NCI-H2196 treated with DMSO at 0.1 percent for 48 hours (cell line): ENCODE measurements around the gene TMEM51.

Source experiments
- DNase-seq: peaks from one replicate; lab custom pipeline; 2025; ENCODE audit not compliant: unreplicated experiment; lab: John Stamatoyannopoulos, UW

The TMEM51 gene

DNA sequence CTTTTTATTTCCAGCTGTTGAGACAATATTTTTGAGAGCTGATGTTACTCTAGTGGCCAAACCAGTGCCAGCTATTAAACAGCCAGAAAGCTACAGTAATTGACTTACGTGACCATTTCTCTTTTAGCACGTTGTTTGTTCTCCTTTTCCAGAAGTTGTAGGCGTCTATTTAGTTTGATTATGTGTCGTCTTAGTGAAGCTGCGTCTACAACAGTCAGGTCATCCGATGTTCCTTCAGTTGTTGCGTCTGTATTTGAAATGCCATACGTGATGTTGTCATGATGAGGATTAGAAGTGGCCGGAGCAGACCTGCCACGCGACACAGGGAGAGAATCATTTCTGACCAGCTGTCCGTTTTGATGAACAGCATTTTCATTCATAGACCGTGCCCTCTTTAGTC, 38.2 kb downstream of the TMEM51 start:
- DNase-seq = no peak

DNA sequence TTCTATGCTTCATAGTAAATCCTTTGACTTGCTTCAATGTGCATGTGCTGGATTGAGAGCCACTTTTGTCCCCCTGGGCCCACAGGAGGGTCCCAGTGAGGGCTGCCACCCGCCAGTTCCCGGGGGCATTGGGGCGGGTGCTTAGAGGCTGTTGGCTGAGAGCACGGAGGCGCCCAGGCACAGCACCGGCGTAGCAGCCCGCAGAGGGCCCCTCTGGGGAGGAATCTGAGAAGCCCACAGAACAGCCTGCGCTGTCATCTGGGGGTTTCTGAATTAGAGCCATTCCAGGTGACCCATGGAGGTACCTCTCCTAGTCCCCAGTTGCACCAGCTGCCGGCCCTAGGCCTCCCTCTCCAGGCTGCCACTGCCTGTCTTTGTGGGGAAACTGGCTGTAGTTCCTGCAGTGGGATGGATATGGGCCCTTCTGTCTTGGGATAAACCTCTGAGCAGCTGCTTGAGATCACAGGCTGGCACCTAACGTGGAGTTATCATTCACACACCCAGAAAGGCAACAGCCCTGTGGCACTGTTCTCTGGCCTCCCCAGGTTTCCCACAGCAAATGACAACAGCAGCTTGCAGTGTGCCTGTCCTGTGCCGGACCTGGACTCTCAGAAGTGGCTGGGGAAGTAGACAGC, 39.5 kb downstream of the TMEM51 start:
- DNase-seq = no peak

DNA sequence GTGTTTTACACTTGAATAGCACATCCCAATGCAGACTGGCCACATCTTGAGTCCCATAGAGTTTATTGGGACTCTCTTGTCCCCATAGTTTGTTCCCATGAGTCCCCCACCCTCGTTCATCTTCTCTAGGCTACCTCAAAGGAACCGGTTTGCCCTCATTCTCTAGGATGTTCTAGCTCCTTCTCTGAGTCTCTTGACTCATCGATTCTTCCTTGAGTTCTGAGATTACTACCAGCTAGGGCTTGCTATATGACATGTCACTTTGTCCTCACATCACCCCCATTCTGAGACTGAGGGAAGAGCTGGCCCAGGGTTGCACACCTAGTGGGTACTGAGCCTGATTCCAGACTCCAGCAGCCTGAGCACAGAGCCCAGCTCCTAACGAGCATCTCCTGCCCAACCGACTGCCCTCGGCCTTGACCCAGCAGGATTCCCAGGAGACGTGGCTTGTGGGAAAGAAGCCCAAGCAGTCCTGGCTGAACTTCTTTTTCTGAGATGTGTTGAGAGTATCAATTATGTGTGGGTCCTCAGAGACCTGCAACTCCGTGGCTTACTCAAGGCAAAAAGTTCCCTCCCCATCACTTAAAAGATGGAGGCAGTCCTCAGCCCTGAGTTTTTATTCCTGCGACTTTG, 42.0 kb downstream of the TMEM51 start:
- DNase-seq = no peak

DNA sequence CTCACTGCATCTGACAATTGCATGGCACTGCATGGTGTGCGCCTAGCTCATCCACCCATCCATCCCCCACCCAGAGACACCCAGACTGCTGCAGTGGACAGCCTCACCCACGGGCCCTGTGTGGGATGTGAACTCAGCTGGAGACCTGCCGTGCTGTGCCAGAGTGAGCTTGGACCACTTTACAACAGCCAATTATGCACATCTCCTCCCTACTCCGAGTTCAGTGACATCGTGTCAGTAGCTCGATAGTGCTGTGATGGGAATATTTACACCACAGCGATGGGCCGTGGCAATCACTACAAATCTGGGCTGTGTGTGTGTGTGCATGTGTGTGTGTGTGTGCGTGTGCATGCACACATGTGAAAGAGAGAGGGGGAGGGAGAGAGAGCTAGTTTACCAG, 42.5 kb downstream of the TMEM51 start:
- DNase-seq = no peak

DNA sequence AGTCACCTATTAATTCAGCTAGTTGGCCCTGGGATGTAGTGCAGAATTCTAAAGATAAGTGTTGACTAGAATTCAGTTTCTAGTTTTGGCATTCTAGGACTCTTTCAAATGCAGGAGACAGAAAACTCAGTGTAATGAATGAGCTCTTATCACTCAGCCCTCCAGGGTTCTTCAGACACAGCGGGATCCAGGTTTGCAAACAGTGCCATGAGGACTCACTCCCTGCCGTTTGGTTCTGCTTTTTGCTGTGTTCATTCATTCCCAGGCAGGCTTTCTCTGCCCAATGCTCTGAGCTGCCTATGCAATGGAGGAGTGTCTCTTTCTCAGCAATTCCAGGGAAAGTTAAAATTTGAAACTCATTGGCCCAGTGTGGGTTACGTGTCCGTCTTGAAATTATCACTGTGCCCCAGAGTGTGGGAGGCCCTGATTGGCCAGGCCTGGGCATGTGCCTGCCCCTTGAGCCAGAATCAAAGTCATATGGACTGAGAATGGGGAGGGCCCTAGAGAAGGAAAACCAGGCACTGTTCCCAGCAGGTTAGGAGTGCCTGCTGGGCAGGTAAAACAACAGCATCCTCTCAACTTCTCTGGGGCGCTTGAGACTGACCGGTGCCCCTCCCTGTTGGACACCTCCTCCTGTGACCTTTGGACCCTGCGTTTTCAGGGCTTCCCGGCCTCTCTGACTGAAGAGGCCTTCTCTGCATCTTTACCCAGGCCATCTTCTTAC, 43.4 kb downstream of the TMEM51 start:
- no peak for DNase-seq

DNA sequence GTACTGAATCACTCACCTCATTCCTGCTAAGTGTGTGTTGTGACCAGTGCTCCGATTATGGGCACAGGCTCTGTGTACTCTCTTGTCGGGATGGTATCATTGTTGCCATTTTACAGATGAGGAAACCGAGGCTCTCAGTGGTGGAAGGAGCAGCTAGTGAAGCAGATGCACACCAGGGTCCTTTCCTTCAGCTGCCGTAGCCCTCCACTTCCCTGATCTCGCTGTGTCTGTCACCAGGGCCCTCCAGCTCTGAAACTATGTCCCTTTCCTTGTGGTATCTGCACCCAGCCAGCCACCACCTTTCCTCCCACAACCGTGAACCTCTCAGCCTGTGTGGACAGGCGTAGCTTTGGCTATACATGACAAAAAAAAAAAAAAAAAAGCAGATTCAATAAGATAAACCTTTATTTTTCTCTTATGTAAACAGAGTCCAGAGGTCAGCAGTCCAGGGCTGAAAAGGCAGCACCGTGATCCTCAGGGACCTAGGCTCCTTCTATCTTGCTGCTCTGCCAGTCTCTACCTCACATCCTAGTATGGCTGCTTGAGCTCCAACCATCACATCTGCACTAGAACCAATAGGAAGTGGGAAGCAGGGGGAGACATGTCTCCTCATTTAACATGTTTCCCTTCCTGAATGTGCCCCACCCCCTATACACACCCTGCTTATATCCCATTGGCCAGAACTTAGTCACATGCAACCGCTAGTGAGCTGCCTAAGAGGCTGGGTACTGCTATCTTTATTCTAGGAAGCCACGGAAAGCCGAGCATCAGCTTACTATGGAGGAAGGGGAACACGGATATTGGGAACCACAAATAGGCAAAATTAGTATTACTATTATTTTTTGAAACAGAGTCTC, 44.3 kb downstream of the TMEM51 start:
- no peak for DNase-seq

DNA sequence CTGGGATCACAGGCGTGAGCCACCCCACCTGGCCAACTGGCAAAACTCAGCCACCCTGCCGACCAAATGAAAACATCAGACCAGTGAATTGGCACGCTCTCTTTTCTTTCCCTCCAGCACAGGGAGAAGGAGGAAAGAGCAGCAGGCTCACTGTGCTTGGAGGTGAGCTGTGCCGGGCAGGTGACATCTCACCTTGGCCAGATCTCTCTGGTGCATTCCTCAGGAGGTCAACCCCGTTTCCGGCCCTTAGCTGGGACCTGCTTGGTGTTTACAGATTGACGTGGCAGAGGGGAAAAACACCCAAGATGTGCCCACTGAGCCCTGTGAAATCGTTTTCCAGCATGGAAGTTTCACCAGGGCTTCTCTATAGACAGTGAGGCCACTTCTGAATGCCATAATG, 45.1 kb downstream of the TMEM51 start:
- no peak for DNase-seq

DNA sequence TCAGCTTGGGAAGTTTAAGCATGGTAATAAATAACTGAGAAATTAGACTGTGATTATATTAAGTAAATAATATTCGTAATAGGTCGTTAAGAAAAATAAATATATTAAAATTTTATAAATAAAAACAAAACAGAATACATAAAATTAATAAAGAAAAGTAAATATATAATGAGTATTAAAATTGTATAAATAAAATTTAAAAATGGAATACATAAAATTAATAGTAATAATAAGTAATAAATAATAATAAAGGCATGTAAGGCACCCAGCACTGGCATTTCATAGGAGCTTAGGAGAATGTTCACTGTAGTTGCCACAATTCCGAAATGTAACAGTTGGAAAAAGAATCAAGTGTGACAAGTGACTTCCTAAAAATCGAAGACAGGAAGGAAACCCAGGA, 47.7 kb downstream of the TMEM51 start:
- DNase-seq = no peak

DNA sequence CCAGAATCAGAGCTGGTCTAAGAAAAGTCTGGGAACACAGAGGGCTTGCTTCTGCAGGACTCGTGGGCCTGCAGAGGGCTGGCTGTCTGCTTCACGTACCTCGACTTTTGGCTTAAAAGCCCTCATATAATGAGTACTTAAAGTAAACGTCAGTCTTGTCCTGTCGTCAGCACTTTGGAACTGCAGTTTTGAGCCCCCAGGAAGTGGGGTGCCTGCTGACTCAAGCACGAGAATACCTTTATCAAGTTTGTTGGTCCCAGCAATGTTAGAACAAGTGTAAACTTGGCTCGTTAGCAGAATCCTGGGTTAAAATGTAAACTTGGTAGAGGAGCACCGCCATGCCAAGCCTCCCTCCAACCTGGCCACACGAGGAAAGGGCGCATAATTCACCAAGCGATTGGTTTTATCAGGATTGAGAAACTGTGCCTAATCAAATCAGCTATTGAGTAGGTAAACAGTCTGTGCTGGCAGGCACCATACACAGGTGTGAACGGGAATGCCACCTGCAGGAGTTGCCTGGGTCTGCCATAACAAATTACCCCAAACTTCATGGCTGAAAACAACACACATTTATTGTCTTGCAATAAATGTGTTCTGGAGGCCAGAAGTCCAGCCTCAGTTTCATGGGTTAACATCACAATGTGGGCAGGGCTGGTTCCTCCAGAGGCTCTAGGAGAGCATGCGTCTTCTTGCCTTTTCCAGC, 48.5 kb downstream of the TMEM51 start:
- DNase-seq = no peak

DNA sequence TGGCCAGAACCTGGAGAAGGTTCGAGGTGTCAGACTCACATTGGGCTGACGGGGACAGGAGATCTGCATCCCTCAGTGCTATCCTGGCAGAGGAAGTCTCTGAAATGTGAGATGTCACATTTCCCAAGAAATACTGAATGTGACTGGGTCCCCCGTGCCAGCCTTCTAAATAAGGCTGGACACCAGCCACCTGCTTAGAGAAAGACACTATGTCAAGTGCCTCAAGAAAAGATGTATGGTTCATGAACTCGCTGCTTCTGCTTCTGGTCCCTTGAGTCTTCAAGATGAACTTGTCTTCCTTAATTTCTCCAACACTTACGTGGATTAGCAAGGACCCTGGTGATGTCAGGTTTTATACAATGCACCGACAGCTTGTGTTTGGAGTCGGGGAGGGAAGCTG, 51.4 kb downstream of the TMEM51 start:
- no peak for DNase-seq

DNA sequence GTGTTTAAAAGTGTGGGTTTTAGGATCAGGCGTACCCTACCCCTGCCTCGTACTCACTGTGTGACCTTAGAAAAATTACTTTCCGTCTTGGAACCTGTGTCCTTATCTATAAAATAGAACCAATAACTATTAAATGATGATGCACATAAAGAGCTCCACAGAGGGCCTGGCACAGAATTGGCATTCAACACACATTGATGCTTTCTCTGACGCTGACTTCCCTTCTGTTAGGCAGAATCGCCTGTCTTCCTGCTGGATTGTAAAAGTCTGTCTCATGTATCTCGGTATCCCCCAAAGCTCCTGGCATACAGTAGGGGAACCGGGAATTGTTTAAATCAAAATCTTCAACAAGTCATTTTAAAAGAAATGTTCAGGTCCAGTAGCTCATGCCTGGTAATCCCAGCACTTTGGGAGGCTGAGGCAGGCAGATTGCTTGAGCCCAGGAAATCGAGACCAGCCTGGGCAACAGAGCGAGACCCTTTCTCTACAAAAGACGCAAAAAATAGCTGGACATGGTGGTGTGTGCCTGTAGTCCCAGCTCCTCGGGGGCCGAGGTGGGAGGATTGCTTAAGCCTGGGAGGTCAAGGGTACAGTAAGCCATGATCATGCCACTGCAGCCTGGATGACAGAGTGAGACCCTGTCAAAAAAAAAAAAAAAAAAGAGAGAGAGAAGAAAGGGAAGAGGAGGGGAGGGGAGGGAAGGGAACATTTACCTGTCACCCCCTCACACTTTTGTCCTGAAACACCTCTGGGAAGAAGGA, 52.2 kb downstream of the TMEM51 start:
- no peak for DNase-seq

DNA sequence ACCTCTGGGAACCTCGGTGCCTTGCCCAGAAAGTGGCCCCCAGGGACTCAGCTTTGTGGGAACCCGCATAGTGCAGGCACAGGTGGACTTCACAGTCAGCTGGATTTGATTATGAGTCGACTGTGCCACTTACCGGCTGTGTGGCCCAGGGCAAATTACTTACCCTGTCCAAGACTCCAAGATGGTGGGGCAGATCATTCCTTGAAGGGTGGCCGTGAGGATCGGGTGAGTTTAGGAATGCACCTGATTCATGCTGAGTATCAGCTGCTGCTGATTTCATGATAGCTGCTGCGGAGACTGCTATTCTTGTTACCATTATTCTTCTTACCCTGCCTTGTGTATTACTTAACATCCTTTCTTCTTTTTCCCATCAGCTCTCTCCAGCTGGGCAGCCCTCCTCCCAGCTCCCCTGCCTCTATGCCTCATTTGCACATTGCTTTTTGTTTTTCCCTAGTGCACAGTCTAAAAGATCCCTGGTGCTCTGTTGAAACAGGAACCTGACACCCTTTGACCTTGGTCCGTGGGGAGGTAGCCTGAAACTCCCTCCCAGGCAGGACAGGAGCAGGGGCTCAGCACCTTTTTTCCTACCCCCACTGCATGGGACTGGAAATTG, 53.0 kb downstream of the TMEM51 start:
- no peak for DNase-seq

DNA sequence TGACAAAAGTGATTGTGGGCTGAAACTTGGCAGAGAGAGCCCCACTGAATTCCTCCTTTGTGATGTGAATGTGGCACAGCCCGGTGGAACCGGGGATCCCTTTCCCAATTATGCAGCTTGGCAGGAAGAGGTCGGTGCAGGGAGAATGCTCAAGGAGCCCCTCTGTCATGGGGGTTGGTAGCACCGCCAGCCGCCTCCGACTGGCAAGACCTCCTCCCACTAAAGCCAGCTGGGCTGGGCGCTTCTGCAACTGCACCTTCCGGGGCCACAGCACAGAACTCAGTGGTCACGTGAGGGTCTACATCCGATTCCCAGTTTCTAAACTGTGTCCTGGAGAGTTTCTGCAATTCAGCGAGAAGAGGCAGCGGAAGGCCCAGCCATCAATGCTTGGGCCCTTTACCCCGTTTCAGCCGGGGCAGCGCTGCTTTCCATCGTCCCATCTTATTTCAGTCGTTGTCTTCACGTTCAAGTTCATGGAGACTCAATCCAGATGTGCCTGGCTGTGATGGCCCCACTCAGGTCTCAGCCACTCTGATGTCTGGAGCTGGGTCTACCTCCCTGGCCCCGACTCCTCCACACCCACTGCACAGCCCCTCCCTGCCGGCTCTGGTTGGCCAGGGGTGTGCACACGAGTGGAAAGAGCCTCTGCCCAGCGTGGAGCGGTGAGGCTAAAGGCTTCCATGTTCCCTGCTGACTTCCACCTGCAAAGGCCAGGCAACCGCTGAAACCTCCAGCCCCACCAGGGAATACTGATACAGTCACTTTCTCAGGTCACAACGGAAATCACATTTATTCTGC, 53.7 kb downstream of the TMEM51 start:
- DNase-seq = no peak

DNA sequence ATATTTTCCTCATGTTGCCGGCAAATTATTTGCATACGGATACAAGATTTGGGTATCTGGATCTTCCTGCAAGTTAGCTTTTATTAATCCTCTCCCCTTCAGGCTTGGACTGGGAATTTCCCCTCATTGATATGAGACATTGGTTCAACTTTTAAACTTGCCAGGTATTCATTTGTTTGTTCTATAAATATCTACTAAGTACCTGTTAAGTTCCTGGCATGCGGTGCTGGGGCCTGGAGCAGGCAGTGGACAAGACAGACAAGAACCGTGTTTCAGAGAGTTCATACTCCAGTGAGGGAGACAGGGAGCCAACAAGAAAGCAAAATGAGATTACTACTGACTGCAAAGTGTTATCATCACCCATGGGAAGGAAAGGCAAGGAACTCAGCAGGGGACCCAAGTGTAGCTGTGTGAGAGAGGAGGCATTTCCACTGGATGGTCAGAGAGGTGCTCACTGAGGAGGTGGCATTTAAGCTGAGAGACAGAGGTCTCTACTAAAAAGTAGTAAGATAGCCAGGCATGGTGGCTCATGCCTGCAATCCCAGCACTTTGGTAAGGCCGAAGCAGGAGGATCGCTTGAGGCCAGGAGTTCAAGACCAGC, 54.4 kb downstream of the TMEM51 start:
- DNase-seq = no peak

DNA sequence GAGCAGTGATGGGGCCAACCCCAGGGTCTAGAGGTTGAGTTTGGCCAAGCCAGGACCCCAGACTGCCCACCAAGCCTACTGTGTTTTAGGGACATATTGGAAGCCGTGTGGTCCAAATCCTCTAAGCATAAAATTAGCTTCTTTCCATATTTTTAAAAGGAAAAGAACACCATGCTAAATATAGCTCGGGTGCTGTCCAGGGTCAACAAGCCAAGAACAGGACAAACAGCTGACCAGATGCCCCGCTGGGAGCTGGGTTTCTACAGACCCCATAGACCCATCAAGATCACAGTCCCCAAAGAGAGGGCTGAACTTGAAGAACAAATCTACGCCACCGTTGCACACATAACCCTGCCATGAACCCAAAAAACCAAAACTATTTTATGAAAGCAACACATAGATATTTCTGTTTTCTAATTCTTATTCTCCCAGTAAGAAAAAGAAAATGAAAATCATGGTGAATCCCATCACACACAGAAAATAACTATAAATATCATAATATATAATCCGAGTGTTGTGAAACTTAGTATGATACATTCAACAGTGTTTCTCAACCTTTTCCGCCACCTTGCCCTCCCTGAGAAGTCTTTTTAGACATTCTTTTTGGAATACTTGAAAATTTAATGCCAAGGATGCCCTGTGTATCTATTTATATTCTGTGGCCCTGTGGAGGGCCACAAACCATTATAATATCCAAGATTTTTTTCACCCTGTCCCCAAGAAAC, 57.3 kb downstream of the TMEM51 start:
- no peak for DNase-seq

DNA sequence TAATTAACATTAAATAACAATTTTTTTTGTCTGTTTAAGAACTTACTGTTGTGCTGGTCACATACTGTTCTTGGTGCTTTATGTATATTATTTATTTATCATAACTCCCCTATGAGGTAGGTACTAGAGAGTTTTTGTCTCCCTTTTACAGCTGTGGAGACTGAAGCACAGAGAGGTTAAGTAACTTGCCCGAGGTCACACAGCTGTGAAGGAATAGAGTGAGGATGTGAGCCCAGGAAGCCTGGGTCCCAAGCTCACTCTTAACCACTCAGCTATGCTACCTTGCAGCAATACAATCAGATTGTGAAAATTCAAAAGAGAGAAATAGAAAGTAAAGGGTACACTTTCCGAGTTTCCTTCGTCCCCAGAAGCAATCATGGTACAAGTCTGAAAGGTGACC, 57.9 kb downstream of the TMEM51 start:
- DNase-seq = no peak

DNA sequence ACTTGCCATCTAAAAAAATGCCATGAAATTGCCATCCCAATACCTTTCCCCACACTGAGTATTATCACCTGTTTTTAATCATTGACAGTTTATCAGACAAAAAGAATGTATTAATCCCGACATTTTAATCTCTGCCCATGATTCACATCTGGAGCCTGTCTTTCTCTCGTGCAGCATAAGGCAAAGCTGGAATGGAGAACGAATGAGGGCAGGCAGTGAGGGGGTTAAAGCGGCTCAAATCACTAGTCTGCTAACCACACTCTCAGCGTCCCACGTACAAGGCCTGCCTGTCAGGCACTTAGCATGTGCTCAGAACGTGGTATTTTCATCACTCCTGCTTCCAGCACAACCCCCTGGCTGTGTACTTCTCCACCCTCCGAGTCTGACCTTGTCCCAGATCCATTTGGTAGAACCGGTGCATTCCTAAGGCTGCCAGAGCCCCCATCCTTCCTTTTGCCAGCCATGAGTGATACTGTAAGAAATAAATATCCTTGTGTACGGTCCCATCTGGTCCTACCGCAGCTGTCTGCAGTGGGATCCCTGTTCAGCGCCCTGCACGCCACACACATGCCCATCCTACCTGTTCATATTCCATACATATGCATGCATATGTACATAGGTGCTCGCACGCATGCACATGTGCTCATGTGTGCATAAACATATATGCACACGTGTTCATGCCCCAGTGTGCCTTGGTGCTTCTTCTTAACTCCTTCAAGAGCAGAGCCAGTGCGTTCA, 58.8 kb downstream of the TMEM51 start:
- DNase-seq = no peak
